Fibroblast of skin of scalp (primary cell): ENCODE results near the gene SFMBT2.
"Not testable (repeated sequence)": the region's sequence is repeated elsewhere in the genome, so short reads cannot be mapped to it uniquely, and the experiment has no call there.

Experiments
- DNase-seq: peaks from one replicate; pipeline ENCODE4 v3.0.0-alpha.2; 2013

The SFMBT2 gene

GRCh38 chr10:7400068-7400715, 10.6 kb downstream of the SFMBT2 start:
- no peak for DNase-seq

- no peak for DNase-seq
These were observed 11.3 kb downstream of the SFMBT2 start for GRCh38 chr10:7399533-7399932.

- no peak for DNase-seq
These were observed 13.5 kb downstream of the SFMBT2 start for GRCh38 chr10:7397049-7398035.

GRCh38 chr10:7392301-7392700, 18.5 kb downstream of the SFMBT2 start:
- DNase-seq, result not testable (repeated sequence)

GRCh38 chr10:7391748-7392147, 19.1 kb downstream of the SFMBT2 start:
- DNase-seq, result no peak

- not testable (repeated sequence) for DNase-seq
These were observed 20.1 kb downstream of the SFMBT2 start for GRCh38 chr10:7390689-7391110.

- no peak for DNase-seq
These were observed 21.0 kb downstream of the SFMBT2 start for GRCh38 chr10:7389844-7390243.

GRCh38 chr10:7389346-7389745, 21.5 kb downstream of the SFMBT2 start:
- no peak for DNase-seq

GRCh38 chr10:7388602-7389001, 22.2 kb downstream of the SFMBT2 start:
- no peak for DNase-seq

- not testable (repeated sequence) for DNase-seq
These were observed 22.7 kb downstream of the SFMBT2 start for GRCh38 chr10:7388149-7388548.

- DNase-seq, result no peak
These were observed 25.7 kb downstream of the SFMBT2 start for GRCh38 chr10:7385114-7385513.

- DNase-seq, result no peak
These were observed 27.4 kb downstream of the SFMBT2 start for GRCh38 chr10:7383442-7383841.

- no peak for DNase-seq
These were observed 30.1 kb downstream of the SFMBT2 start for GRCh38 chr10:7380704-7381241.

- DNase-seq, result no peak
These were observed 32.0 kb downstream of the SFMBT2 start for GRCh38 chr10:7378602-7379403.

GRCh38 chr10:7377614-7378248, 33.1 kb downstream of the SFMBT2 start:
- no peak for DNase-seq

- no peak for DNase-seq
These were observed 36.0 kb downstream of the SFMBT2 start for GRCh38 chr10:7374795-7375194.

- no peak for DNase-seq
These were observed 37.8 kb downstream of the SFMBT2 start for GRCh38 chr10:7373039-7373438.

- DNase-seq, result no peak
These were observed 38.3 kb downstream of the SFMBT2 start for GRCh38 chr10:7372504-7372903.

GRCh38 chr10:7370511-7370910, 40.3 kb downstream of the SFMBT2 start:
- DNase-seq, result no peak

GRCh38 chr10:7365027-7365745, 45.6 kb downstream of the SFMBT2 start:
- no peak for DNase-seq

GRCh38 chr10:7364474-7364873, 46.4 kb downstream of the SFMBT2 start:
- DNase-seq, result no peak
